ENCODE data around the gene NAP1L5. TPM values are rescaled to one million over a fixed set of nuclear protein-coding genes. Genes with fewer than 3 reads are reported as not detected.

NAP1L5 gene
- total RNA-seq, 1 experiment from 2014 or later: not detected

DNA sequence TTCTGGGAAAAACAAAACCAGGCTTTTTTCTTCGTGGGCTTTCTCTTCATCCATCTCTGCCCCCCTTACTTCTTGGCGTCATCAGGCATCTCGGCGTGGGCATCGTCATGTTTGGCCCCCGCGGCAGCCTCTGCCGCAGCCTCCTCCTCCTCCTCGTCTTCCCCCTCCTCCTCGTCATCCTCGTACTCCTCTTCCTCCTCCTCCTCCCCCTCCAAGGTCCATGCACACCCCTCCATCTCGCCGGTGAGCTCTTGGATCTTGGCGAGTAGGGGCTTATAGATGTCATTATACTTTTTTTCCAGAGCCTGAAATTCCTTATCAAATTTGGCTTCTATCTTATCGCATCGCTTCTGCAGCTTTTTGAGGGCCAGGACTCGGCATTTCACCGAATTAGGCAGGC lies 488 bp downstream of the NAP1L5 start:
- Histone ChIP-seq H3K4me3 (ENCODE audit: low read depth, low read length) (no peak overlapping the region), H3K27me3 (replicated peaks; ENCODE audit: control insufficient read depth, insufficient read depth, low read length) (no peaks in the 10 kb centered on the region), H3K4me1 (no peaks in the 10 kb centered on the region), H3K36me3 (ENCODE audit: control insufficient read depth, insufficient read depth, low read length) (no peaks in the 10 kb centered on the region), H3K9me3 (no peaks in the 10 kb centered on the region)
- POLR2A ChIA-PET: no interaction called here
- Mint-ChIP-seq H3K36me3 (ENCODE audit: insufficient read depth, unreplicated experiment) (peaks cover 6% of the 10 kb centered on the region), H3K4me1 (ENCODE audit: low read depth, unreplicated experiment) (no peaks in the 10 kb centered on the region), H3K9me3 (ENCODE audit: unreplicated experiment) (no peaks in the 10 kb centered on the region), H3K27ac (ENCODE audit: unreplicated experiment) (no peak overlapping the region), H3K27me3 (ENCODE audit: insufficient read depth, unreplicated experiment) (no peaks in the 10 kb centered on the region), H3K4me3 (ENCODE audit: unreplicated experiment) (no peak overlapping the region)
- intact Hi-C loops (cut with micrococcal nuclease; ENCODE audit: unreplicated experiment): no loop called here
- CTCF ChIA-PET: no interaction called here
- DNase-seq: no peak
- no TSS peak for BruUV-seq (replicated peaks)
- TF ChIP-seq, protein P1, sequence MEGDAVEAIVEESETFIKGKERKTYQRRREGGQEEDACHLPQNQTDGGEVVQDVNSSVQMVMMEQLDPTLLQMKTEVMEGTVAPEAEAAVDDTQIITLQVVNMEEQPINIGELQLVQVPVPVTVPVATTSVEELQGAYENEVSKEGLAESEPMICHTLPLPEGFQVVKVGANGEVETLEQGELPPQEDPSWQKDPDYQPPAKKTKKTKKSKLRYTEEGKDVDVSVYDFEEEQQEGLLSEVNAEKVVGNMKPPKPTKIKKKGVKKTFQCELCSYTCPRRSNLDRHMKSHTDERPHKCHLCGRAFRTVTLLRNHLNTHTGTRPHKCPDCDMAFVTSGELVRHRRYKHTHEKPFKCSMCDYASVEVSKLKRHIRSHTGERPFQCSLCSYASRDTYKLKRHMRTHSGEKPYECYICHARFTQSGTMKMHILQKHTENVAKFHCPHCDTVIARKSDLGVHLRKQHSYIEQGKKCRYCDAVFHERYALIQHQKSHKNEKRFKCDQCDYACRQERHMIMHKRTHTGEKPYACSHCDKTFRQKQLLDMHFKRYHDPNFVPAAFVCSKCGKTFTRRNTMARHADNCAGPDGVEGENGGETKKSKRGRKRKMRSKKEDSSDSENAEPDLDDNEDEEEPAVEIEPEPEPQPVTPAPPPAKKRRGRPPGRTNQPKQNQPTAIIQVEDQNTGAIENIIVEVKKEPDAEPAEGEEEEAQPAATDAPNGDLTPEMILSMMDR (IDR thresholded peaks at IDR 0.05; ENCODE audit: insufficient read depth in 1 of 2, low read depth in 1 of 2, low read length in 1 of 2, severe bottlenecking in 1 of 2, unreplicated experiment in 1 of 2): no peak

DNA sequence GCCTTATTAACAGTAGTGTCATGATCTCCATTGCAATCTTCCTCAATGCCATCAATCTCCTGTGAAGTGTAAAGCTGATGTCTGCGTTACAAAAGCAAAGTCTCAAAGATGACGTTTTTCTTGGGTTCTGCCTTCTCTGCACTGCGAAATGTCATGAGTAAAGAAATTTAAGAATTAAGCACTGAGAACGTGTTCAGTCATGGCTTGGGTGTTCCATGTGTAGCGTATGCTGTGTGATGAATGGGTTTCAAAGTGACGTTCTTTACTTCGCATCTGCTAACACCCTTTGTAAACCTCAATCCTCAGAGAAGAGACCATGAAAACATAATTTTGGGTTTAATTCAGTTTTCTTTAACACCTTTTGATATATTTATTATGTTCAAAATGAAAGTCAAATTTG lies 999 bp downstream of the NAP1L5 start:
- H3K4me3 ChIP-seq (ENCODE audit: low read depth, low read length): no peak overlapping the region

DNA sequence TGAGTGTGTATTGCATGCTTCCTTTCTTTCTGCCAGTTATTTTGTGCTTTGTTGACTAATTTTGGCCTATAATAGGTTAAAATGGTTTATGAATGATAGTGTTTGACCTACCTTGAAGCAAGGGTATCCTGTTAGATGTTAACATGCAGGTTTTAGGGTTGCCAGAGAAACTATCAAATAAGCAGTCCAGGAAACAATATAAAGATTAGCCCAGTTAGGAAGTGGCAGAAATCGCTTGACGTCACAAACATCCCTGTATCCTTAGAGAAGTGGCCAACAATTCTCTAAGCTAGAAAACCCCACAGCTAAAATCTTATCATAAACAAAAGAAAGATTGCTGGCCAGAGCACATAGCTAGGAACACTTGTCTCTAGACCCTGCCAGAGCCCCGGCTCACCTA lies 3.8 kb downstream of the NAP1L5 start:
- Histone ChIP-seq H3K9me3 (no peaks in the 10 kb centered on the region), H3K36me3 (ENCODE audit: control insufficient read depth, insufficient read depth, low read length) (no peaks in the 10 kb centered on the region), H3K4me3 (ENCODE audit: low read depth, low read length) (no peak overlapping the region), H3K27me3 (replicated peaks; ENCODE audit: control insufficient read depth, insufficient read depth, low read length) (no peaks in the 10 kb centered on the region), H3K4me1 (no peaks in the 10 kb centered on the region)
- no peaks in the 10 kb centered on the region for H3K4me1 Mint-ChIP-seq (ENCODE audit: low read depth, unreplicated experiment)
- no peak overlapping the region for H3K4me3 Mint-ChIP-seq (ENCODE audit: unreplicated experiment)
- no peak for DNase-seq
- H3K9me3 Mint-ChIP-seq (ENCODE audit: unreplicated experiment): no peaks in the 10 kb centered on the region
- TF ChIP-seq, protein P1 (IDR thresholded peaks at IDR 0.05; ENCODE audit: insufficient read depth in 1 of 2, low read depth in 1 of 2, low read length in 1 of 2, severe bottlenecking in 1 of 2, unreplicated experiment in 1 of 2): no peak
- CTCF ChIA-PET: no interaction called here
- no peaks in the 10 kb centered on the region for H3K36me3 Mint-ChIP-seq (ENCODE audit: insufficient read depth, unreplicated experiment)
- H3K27ac Mint-ChIP-seq (ENCODE audit: unreplicated experiment): no peak overlapping the region
- H3K27me3 Mint-ChIP-seq (ENCODE audit: insufficient read depth, unreplicated experiment): no peaks in the 10 kb centered on the region
- BruUV-seq (replicated peaks): no TSS peak
- POLR2A ChIA-PET: no interaction called here
- intact Hi-C loops (cut with micrococcal nuclease; ENCODE audit: unreplicated experiment): no loop called here

More for the DNA sequence above, 999 bp downstream of the NAP1L5 start:
- TF ChIP-seq, protein P1 (IDR thresholded peaks at IDR 0.05; ENCODE audit: insufficient read depth in 1 of 2, low read depth in 1 of 2, low read length in 1 of 2, severe bottlenecking in 1 of 2, unreplicated experiment in 1 of 2): no peak
- intact Hi-C loops (cut with micrococcal nuclease; ENCODE audit: unreplicated experiment): no loop called here
- ChIA-PET POLR2A (no interaction called here), CTCF (no interaction called here)
- H3K27me3 Mint-ChIP-seq (ENCODE audit: insufficient read depth, unreplicated experiment): no peaks in the 10 kb centered on the region
- Histone ChIP-seq H3K9me3 (no peaks in the 10 kb centered on the region), H3K36me3 (ENCODE audit: control insufficient read depth, insufficient read depth, low read length) (no peaks in the 10 kb centered on the region), H3K4me1 (no peaks in the 10 kb centered on the region), H3K27me3 (replicated peaks; ENCODE audit: control insufficient read depth, insufficient read depth, low read length) (no peaks in the 10 kb centered on the region)
- H3K4me3 Mint-ChIP-seq (ENCODE audit: unreplicated experiment): no peak overlapping the region
- no peak for DNase-seq
- peaks cover 6% of the 10 kb centered on the region for H3K36me3 Mint-ChIP-seq (ENCODE audit: insufficient read depth, unreplicated experiment)
- no peak overlapping the region for H3K27ac Mint-ChIP-seq (ENCODE audit: unreplicated experiment)
- H3K4me1 Mint-ChIP-seq (ENCODE audit: low read depth, unreplicated experiment): no peaks in the 10 kb centered on the region
- no peaks in the 10 kb centered on the region for H3K9me3 Mint-ChIP-seq (ENCODE audit: unreplicated experiment)
- BruUV-seq (replicated peaks): no TSS peak

Data from Caco-2 (cell line).